ENCODE results near the gene LCLAT1.

LCLAT1 gene

DNA sequence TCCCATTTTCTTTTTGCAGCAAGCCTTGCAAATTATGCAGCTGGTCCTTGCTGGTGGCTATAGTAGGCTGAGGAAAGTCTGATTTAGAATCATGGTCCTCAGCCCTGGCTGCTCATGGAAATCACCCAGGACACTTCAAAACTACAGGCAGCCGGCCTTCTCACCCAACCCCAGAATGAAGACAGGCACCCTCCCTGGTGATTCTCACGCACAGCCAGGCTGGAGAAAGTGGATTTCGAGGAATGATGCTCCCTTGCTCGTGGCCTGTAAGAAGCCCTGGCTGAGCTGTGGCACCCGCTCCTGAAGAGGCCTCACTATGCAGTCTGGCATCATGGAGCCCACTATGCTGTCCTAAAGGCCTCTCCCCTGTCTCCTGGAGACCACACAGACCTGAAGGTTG lies 202.8 kb downstream of the LCLAT1 start:
- DNase-seq = no peak

DNA sequence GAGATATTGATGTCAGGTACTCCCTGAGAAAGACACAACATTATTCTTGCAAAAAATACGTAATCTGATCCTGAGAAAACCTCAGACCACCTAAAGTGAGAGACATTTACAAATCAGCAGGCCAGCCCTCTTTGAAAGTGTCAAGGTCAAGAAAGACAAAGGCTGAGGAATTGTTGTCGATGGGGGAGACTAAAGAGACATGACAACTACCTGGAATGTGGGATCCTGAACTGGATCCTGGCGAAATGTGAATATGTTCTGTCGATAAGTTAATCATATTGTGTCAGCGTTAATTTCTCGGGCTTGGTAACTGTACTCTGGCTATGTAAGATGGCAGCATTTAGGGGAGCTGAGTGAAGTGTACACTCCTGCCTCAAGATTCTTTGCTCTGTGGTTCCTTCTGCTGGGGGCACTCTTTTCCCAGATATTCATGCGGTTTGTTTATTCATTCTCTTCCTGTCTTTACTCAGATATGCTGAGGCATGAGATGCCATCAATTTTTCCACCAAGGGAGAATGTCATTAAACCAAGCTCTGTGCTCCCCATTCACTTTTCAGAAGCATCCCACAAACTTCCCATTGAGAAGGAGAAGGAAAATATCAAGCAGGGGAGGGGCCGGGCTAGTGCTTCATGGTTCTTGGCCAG lies 205.3 kb downstream of the LCLAT1 start:
- no peak for DNase-seq

- no peak for DNase-seq
Measured at GRCh38 chr2:30653847-30654246, 206.8 kb downstream of the LCLAT1 start.

DNA sequence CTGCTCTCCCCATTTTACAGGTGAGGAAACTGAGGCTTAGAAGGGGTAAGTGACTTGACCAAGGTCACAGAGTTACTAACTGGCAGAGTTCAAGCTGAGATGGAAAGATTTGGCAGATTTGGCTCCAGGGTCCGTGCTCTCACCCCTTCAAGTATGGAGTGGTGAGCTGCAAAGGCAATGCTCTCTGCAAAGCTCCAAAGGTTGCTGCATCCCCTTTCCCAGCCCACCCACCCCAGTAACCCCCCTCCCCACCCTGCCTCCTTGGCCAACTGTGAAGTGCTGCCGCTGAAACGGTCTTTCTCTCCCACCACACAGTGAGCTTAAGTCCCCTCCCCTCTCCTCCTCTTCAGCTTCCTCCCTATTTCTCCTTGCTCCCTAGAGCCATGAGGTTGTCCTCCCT lies 207.4 kb downstream of the LCLAT1 start:
- DNase-seq = no peak

GRCh38 chr2:30655211-30655610 lies 208.2 kb downstream of the LCLAT1 start:
- DNase-seq = no peak

GRCh38 chr2:30655660-30656059 lies 208.6 kb downstream of the LCLAT1 start:
- DNase-seq = no peak

- no peak for DNase-seq
Measured at GRCh38 chr2:30656079-30656478, 209.0 kb downstream of the LCLAT1 start.

- no peak for DNase-seq
Measured at GRCh38 chr2:30661173-30662107, 214.4 kb downstream of the LCLAT1 start.

GRCh38 chr2:30662268-30663131 lies 215.5 kb downstream of the LCLAT1 start:
- no peak for DNase-seq

- no peak for DNase-seq
Measured at GRCh38 chr2:30663321-30663720, 216.3 kb downstream of the LCLAT1 start.

GRCh38 chr2:30663806-30664205 lies 216.8 kb downstream of the LCLAT1 start:
- no peak for DNase-seq

DNA sequence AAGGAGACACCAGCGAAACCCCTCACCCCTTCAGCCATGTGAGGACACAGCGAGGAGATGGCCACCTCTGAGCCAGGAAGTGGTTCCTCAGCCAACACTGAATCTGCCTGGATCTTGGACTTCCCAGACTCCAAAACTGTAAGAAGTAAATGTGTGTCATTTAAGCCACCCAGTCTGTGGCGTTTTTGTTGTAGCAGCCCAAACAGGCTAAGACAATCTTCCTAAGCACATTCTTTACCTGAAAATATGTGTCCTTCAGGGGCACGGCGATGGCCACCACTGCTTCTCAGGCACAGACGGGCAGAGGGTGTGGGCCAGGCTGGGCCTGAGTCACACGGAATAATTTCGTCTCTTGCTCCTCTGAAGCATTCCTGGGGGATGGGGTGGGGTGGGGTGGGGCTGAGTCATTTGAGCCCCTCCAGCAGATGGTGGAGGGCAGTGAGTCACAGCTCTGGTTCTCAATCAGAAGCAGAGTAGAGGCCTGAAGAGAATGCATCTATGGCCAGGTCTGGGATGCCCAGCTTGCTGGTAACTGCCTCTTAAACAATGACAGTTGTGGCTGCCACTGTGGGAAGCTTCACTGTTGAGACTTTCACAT lies 217.8 kb downstream of the LCLAT1 start:
- DNase-seq = no peak

DNA sequence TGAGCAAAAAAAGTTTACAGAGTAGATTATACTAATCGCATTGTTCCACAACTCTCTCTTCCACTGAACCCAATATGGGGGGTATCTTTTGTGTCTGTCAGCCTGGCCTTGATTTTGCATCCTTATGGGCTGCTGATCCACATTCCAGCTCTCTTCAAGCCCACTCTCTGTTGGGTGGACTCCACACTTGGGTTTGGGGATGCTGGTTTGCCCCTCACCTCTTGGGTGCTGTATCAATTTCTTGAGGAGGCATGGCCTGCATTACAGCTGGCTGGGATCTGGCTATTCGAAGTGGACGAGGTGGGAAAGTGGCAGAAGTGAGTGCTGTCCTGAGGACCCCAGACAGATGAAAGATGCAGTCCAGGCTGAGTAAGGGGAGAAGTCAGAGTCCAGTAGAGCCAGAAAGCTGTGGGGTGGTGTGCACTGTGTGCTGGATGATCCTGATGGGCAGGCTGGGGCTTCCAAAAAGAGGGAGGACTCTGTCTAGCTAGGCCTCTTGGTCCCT lies 218.8 kb downstream of the LCLAT1 start:
- DNase-seq = no peak

DNA sequence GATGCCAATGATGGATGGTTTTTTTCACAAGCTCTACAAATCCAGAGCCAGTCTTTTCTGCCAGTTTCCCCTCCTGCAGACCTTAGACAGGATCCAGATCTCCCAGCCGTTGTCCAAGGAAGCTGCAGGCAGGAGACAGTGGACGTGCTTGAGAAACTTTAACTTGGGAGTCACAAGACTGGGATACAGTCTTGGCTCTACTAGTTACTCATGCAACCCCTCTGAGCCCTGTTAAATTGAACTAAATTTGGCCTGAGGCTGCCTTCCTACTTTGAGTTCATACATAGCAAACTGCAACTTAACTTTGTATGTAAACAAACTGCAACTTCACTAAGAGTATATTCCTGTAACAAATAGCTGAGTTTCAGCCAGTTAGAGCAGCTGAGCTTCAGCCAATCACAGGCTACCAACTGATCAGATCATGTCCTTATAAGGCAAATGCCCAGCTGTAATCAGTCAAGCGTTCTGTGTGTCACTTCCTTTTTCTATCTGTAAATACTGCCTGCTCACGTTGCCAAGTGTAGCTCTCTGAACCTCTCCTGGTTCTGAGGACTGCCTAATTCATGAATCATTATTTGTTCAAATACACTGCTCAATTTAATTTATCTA lies 219.3 kb downstream of the LCLAT1 start:
- DNase-seq = no peak

DNA sequence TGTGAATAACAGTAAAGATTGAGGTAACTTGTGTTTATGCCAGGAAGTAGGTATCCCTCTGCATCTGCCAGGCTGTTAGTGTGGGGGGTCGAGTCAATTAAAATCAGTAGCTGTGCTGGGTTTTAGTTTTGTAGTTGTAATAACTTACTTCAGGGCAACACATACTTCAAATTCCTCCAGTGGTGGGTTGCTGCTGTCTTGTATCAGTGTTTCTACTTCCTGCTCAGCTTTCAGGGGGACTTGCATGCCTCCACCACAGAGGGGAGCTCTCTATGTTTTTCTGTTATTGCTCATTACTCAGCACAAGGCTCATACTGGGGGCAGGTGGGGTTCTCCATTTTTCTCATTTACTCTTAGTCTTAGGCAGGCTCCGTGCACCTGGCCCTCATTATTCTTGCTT lies 223.4 kb downstream of the LCLAT1 start:
- DNase-seq = no peak

GRCh38 chr2:30673127-30673526 lies 226.1 kb downstream of the LCLAT1 start:
- no peak for DNase-seq

GRCh38 chr2:30675758-30676157 lies 228.7 kb downstream of the LCLAT1 start:
- no peak for DNase-seq

DNA sequence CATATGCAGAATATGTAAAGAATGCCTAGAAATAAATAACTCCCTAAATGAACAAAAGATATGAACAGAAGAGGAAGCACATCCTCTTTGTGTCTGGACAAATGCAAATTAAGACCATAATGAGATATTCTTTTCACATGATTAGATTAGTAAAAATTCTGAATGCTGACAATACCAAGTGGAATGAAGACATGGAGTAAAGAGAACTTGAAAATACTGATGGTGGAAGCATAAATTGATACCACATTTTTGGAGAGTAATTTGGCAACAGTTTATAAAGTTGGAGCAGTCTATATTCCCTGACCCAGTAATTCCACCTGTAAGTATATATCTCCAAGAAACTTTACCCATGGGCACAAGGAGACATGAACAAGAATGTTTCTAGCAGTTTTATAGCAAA lies 230.2 kb downstream of the LCLAT1 start:
- DNase-seq = no peak

DNA sequence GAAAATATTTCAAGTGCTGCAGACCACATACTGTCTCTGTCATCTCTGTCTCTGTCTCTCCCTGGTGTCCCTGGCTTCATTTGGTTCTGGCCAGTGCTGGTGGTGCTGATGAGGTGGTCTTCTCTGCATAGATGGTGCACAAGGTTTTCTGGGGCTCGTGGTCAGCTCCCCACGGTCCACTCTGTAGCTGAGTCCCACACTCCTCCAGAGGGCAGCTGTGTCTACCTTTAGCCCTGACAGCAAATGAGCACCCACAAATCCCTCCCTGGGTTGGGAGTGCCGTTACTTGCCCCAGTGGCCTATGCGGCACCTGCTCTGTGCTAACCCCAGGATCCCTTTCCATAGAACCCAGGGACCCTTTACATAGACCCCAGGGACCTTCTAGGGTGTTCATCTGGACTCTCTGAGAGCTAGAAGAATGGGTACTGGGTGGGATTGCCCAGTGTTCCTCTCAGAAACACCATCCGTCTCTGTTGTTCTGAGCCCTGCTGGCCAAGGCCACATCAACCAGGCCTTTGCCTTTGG lies 230.9 kb downstream of the LCLAT1 start:
- DNase-seq = no peak

DNA sequence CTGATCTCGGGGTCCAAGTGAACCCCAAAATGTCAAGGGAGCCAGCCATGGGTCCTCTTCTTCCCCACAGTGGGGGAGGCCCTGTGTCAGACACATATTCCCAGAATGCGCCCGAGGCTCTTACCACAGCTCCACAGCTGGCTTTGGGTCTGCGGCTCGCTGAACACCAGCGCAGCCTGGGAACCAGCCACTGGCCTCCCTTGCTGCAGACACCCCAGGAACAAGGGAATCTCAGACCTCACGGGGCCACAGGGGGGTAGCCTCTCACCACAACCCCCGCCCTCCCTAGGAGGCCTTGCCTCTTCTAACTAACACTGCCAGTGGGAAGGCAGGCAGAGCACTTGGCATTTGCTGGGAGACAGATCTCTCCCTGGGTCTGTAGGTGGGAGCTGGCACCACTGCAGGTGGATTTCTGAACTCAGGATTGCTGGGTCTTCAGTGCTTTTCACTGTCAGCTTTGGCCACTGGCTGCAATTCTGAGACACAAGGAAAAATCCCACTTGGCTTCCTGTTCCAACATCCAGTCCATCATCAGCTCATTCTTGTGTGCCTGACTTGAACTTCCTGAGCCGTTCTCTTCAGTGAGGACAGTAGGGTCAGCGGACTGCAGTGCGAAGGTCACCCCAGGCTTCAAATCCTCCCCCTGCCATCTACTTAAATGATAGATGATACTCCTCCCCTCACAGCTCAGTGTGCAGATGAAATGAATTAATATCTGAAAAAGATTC lies 231.5 kb downstream of the LCLAT1 start:
- DNase-seq = no peak

GRCh38 chr2:30679426-30680088 lies 232.5 kb downstream of the LCLAT1 start:
- no peak for DNase-seq

All from NCI-H524 (cell line).